ENCODE data around the gene GALNT18.

GALNT18 gene

GRCh38 chr11:11252403-11252802 lies 369.4 kb downstream of the GALNT18 start:
- TF ChIP-seq CEBPB (IDR thresholded peaks at IDR 0.05) (no peak), CREB1 (IDR thresholded peaks at IDR 0.05; ENCODE audit: low read depth) (no peak), TEAD4 (IDR thresholded peaks at IDR 0.05) (no peak), EGR1 (IDR thresholded peaks at IDR 0.05) (no peak), FOXM1 (IDR thresholded peaks at IDR 0.05; ENCODE audit: borderline replicate concordance, low read depth) (no peak), ZBTB7A (IDR thresholded peaks at IDR 0.05; ENCODE audit: low read depth) (no peak), NFIC (IDR thresholded peaks at IDR 0.05) (no peak), TAF1 (IDR thresholded peaks at IDR 0.05; ENCODE audit: low read depth) (no peak), RAD21 (IDR thresholded peaks at IDR 0.05; ENCODE audit: low read depth) (no peak), MAX (IDR thresholded peaks at IDR 0.05) (no peak)
- TF ChIP-seq, protein P1, sequence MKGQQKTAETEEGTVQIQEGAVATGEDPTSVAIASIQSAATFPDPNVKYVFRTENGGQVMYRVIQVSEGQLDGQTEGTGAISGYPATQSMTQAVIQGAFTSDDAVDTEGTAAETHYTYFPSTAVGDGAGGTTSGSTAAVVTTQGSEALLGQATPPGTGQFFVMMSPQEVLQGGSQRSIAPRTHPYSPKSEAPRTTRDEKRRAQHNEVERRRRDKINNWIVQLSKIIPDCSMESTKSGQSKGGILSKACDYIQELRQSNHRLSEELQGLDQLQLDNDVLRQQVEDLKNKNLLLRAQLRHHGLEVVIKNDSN (IDR thresholded peaks at IDR 0.05), result no peak

- TF ChIP-seq, protein P2, sequence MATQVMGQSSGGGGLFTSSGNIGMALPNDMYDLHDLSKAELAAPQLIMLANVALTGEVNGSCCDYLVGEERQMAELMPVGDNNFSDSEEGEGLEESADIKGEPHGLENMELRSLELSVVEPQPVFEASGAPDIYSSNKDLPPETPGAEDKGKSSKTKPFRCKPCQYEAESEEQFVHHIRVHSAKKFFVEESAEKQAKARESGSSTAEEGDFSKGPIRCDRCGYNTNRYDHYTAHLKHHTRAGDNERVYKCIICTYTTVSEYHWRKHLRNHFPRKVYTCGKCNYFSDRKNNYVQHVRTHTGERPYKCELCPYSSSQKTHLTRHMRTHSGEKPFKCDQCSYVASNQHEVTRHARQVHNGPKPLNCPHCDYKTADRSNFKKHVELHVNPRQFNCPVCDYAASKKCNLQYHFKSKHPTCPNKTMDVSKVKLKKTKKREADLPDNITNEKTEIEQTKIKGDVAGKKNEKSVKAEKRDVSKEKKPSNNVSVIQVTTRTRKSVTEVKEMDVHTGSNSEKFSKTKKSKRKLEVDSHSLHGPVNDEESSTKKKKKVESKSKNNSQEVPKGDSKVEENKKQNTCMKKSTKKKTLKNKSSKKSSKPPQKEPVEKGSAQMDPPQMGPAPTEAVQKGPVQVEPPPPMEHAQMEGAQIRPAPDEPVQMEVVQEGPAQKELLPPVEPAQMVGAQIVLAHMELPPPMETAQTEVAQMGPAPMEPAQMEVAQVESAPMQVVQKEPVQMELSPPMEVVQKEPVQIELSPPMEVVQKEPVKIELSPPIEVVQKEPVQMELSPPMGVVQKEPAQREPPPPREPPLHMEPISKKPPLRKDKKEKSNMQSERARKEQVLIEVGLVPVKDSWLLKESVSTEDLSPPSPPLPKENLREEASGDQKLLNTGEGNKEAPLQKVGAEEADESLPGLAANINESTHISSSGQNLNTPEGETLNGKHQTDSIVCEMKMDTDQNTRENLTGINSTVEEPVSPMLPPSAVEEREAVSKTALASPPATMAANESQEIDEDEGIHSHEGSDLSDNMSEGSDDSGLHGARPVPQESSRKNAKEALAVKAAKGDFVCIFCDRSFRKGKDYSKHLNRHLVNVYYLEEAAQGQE (IDR thresholded peaks at IDR 0.05; ENCODE audit: low read depth), result no peak
- no peak for TF ChIP-seq YY1 (IDR thresholded peaks at IDR 0.05; ENCODE audit: low read depth)
- no peak for TF ChIP-seq TEAD4 (IDR thresholded peaks at IDR 0.05)
- no peak for TF ChIP-seq CEBPB (IDR thresholded peaks at IDR 0.05)
Observed at GRCh38 chr11:11251394-11251970, 370.3 kb downstream of the GALNT18 start.

DNA sequence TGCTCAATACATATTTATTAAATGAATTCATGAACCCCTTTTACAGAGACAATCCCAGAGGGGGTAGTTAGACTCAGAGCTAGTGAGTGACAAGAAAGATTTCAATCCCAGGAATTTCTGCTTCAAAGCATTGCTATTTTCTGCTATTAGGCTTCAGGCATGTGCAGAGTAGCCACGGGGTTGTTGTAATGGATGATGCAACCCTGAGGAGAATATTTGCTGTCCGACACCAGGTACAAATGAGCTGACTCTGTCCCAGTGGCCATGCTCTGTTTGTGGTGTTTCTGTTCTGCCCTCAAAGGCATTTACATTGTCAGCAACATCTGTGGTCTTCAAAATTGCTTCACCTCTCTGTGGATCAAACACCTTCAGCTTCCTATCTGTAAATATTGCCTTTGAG lies 371.3 kb downstream of the GALNT18 start:
- TF ChIP-seq NFIC (IDR thresholded peaks at IDR 0.05), result no peak
- no peak for TF ChIP-seq TEAD4 (IDR thresholded peaks at IDR 0.05)
- TF ChIP-seq TAF1 (IDR thresholded peaks at IDR 0.05; ENCODE audit: low read depth), result no peak
- TF ChIP-seq, protein P2 (IDR thresholded peaks at IDR 0.05; ENCODE audit: low read depth), result no peak
- no peak for TF ChIP-seq EGR1 (IDR thresholded peaks at IDR 0.05)
- TF ChIP-seq RAD21 (IDR thresholded peaks at IDR 0.05; ENCODE audit: low read depth), result no peak
- no peak for TF ChIP-seq ZBTB7A (IDR thresholded peaks at IDR 0.05; ENCODE audit: low read depth)
- TF ChIP-seq, protein P1 (IDR thresholded peaks at IDR 0.05), result no peak
- no peak for TF ChIP-seq YY1 (IDR thresholded peaks at IDR 0.05; ENCODE audit: low read depth)
- TF ChIP-seq FOXM1 (IDR thresholded peaks at IDR 0.05; ENCODE audit: borderline replicate concordance, low read depth), result no peak
- no peak for TF ChIP-seq MAX (IDR thresholded peaks at IDR 0.05)
- no peak for TF ChIP-seq EP300 (IDR thresholded peaks at IDR 0.05; ENCODE audit: borderline replicate concordance)
- no peak for TF ChIP-seq CREB1 (IDR thresholded peaks at IDR 0.05; ENCODE audit: low read depth)
- TF ChIP-seq CEBPB (IDR thresholded peaks at IDR 0.05), result no peak
- TF ChIP-seq TCF12 (IDR thresholded peaks at IDR 0.05; ENCODE audit: low read depth), result no peak

DNA sequence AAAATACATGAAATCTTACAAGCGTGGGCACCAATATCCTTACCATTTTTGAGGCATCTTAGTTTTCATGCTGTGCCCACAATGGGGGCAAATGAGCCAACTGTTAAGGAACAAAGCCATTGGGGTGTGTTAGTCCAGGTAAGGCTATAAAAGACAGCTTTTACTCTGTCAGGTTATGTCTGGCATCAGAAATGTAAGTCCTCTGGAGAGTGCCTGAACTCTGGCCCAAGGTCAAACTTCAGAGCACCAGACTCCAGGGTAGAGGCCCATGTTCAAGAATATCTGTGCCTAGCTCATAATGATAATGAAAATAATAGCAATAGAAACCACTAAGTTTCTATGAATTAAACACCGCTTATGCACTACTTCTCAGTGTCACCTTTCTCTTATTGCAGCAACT lies 374.2 kb downstream of the GALNT18 start:
- TF ChIP-seq TEAD4 (IDR thresholded peaks at IDR 0.05), result no peak
- TF ChIP-seq TCF12 (IDR thresholded peaks at IDR 0.05; ENCODE audit: low read depth), result no peak
- TF ChIP-seq, protein P2 (IDR thresholded peaks at IDR 0.05; ENCODE audit: low read depth), result no peak
- TF ChIP-seq EP300 (IDR thresholded peaks at IDR 0.05; ENCODE audit: borderline replicate concordance), result no peak
- TF ChIP-seq MAX (IDR thresholded peaks at IDR 0.05), result no peak
- TF ChIP-seq NFIC (IDR thresholded peaks at IDR 0.05), result no peak
- TF ChIP-seq TAF1 (IDR thresholded peaks at IDR 0.05; ENCODE audit: low read depth), result no peak
- no peak for TF ChIP-seq CREB1 (IDR thresholded peaks at IDR 0.05; ENCODE audit: low read depth)
- TF ChIP-seq EGR1 (IDR thresholded peaks at IDR 0.05), result no peak
- TF ChIP-seq YY1 (IDR thresholded peaks at IDR 0.05; ENCODE audit: low read depth), result no peak
- no peak for TF ChIP-seq CEBPB (IDR thresholded peaks at IDR 0.05)
- TF ChIP-seq FOXM1 (IDR thresholded peaks at IDR 0.05; ENCODE audit: borderline replicate concordance, low read depth), result no peak
- TF ChIP-seq, protein P1 (IDR thresholded peaks at IDR 0.05), result no peak
- TF ChIP-seq ZBTB7A (IDR thresholded peaks at IDR 0.05; ENCODE audit: low read depth), result no peak
- TF ChIP-seq RAD21 (IDR thresholded peaks at IDR 0.05; ENCODE audit: low read depth), result no peak

All from Ishikawa (cell line).